HepG2 (cell line): ENCODE measurements around the gene ZDHHC14. TPM values are rescaled to one million over a fixed set of nuclear protein-coding genes. Genes with fewer than 3 reads are reported as not detected.

Experiments
- DZIP1 ChIP-seq: sonication (generic); formaldehyde crosslinking; IDR thresholded peaks from 2 replicates; pipeline ENCODE4 v1.5.0; 2020; ENCODE audit warnings: mild to moderate bottlenecking, missing genetic modification reagents
- GFI1 ChIP-seq: sonication (generic); formaldehyde crosslinking; IDR thresholded peaks from 2 replicates; pipeline ENCODE4 v1.5.0; 2020; ENCODE audit warnings: missing genetic modification reagents, mild to moderate bottlenecking, borderline replicate concordance
- MEF2D ChIP-seq: sonication (generic); formaldehyde crosslinking; IDR thresholded peaks from 2 replicates; pipeline ENCODE4 v1.5.1; 2020; ENCODE audit warnings: mild to moderate bottlenecking, missing genetic modification reagents
- NFYB ChIP-seq: sonication (generic); formaldehyde crosslinking; IDR thresholded peaks from 2 replicates; pipeline ENCODE4 v1.4.0; 2020; ENCODE audit warnings: missing genetic modification reagents
- PCBP2 ChIP-seq: fragments of 200-400 bp; formaldehyde crosslinking; optimal IDR thresholded peaks from 2 replicates; pipeline ENCODE3; 2018; ENCODE audit warnings: low read length, low read depth; ENCODE audit not compliant: poor library complexity, severe bottlenecking
- PTBP1 ChIP-seq: fragments of 200-400 bp; formaldehyde crosslinking; IDR thresholded peaks from 2 replicates; pipeline ENCODE4 v1.6.1; 2018; ENCODE audit warnings: low read length, low read depth; ENCODE audit not compliant: poor library complexity, severe bottlenecking
- RNF219 ChIP-seq: sonication (generic); formaldehyde crosslinking; IDR thresholded peaks from 2 replicates; pipeline ENCODE4 v1.5.0; 2020; ENCODE audit warnings: mild to moderate bottlenecking, missing genetic modification reagents
- SNAI1 ChIP-seq: sonication (generic); formaldehyde crosslinking; IDR thresholded peaks from 2 replicates; pipeline ENCODE4 v1.5.0; 2020; ENCODE audit warnings: mild to moderate bottlenecking, missing genetic modification reagents, borderline replicate concordance
- STAT6 ChIP-seq: sonication (generic); formaldehyde crosslinking; IDR thresholded peaks from 2 replicates; pipeline ENCODE4 v1.4.0; 2020; ENCODE audit warnings: missing genetic modification reagents, mild to moderate bottlenecking, borderline replicate concordance
- TFAP4 ChIP-seq: sonication (generic); IDR thresholded peaks from 2 replicates; pipeline ENCODE4 v1.6.1; 2016; ENCODE audit warnings: low read depth, borderline replicate concordance
- ZNF292 ChIP-seq: sonication (generic); formaldehyde crosslinking; IDR thresholded peaks from 2 replicates; pipeline ENCODE4 v1.8.1; 2022; ENCODE audit warnings: mild to moderate bottlenecking, low read depth, missing genetic modification reagents, borderline replicate concordance
- ZNF430 ChIP-seq: sonication (generic); formaldehyde crosslinking; IDR thresholded peaks from 2 replicates; pipeline ENCODE4 v1.9.0; 2021; ENCODE audit warnings: mild to moderate bottlenecking, missing genetic modification reagents
- ZNF510 ChIP-seq: sonication (generic); formaldehyde crosslinking; IDR thresholded peaks from 2 replicates; pipeline ENCODE4 v1.4.0; 2020; ENCODE audit warnings: low read depth, mild to moderate bottlenecking, missing genetic modification reagents
- ZNF513 ChIP-seq: sonication (generic); formaldehyde crosslinking; conservative IDR thresholded peaks from 2 replicates; pipeline ENCODE4 v1.5.0; 2020; ENCODE audit warnings: missing genetic modification reagents
- ZNF556 ChIP-seq: sonication (generic); formaldehyde crosslinking; IDR thresholded peaks from 2 replicates; pipeline ENCODE4 v1.4.0; 2020; ENCODE audit warnings: mild to moderate bottlenecking, missing genetic modification reagents, borderline replicate concordance
- ZNF891 ChIP-seq: sonication (generic); formaldehyde crosslinking; IDR thresholded peaks from 2 replicates; pipeline ENCODE4 v1.5.0; 2020; ENCODE audit warnings: mild to moderate bottlenecking, missing genetic modification reagents
- polyA plus RNA-seq, 8 experiments: library from polyadenylated mRNA; depleted of rRNA in 3 of 8; stranded (reverse) in 7 of 8; unstranded in 1 of 8; fragments of >200 nt; fragmentation: Illumina TruSeq in 4 of 8; extraction: Trizol in 4 of 8; gene quantifications; 2 replicates each; pipeline versions ENCODE4 v1.2.1 to v1.2.3, GENCODE V29; 2011 to 2016; ENCODE audit warnings: low read depth in 4 of 8, missing spikeins in 1 of 8, mixed read lengths in 1 of 8; ENCODE audit not compliant: insufficient read depth in 1 of 8
- total RNA-seq, 5 experiments: library from RNA; depleted of rRNA; stranded (reverse); fragments of >200 nt; fragmentation: Illumina TruSeq; extraction: Trizol; gene quantifications; 2 replicates each; pipeline ENCODE4 v1.2.3, GENCODE V29; 2016; ENCODE audit warnings: low read depth in 1 of 5

ZDHHC14 gene
- total and polyA plus RNA-seq, 2 of the 13 experiments (the other 11 are each of a cell fraction or from before 2014, with no cell fraction given), result 3.7 to 9.5 TPM

- TF ChIP-seq DZIP1 (CRISPR knock-in tag), result 0 out of 2 replicates have a peak, but pooled peaks have one; percentile 58
- peak; percentile 80 for TF ChIP-seq ZNF891 (CRISPR knock-in tag)
- TF ChIP-seq MEF2D, result 0 out of 2 replicates have a peak, but pooled peaks have one; percentile 50
- TF ChIP-seq ZNF510 (CRISPR knock-in tag), result no peak
- no peak for TF ChIP-seq RNF219 (CRISPR knock-in tag)
- TF ChIP-seq PCBP2, result no peak
- 0 out of 2 replicates have a peak, but pooled peaks have one; percentile 5 for TF ChIP-seq ZNF556
- TF ChIP-seq SNAI1 (CRISPR knock-in tag), result 0 out of 2 replicates have a peak, but pooled peaks have one; percentile 49
- TF ChIP-seq PTBP1, result no peak
- TF ChIP-seq ZNF430 (CRISPR knock-in tag), result peak; percentile 4; the same call in 1 of the 2 replicates
- TF ChIP-seq ZNF513 (CRISPR knock-in tag), result no peak
- TF ChIP-seq STAT6 (CRISPR knock-in tag), result no peak
- TF ChIP-seq ZNF292 (CRISPR knock-in tag), result peak; percentile 44; the same call in 1 of the 2 replicates
- no peak for TF ChIP-seq TFAP4
- TF ChIP-seq NFYB (CRISPR knock-in tag), result 0 out of 2 replicates have a peak, but pooled peaks have one; percentile 7
- no peak for TF ChIP-seq GFI1 (CRISPR knock-in tag)
These were observed 144.4 kb downstream of the ZDHHC14 start (continued) for GRCh38 chr6:157525292-157525889.
